Body of pancreas (tissue), 4 donors: ENCODE measurements around the gene PRKACA. TPM values are rescaled to one million over a fixed set of nuclear protein-coding genes. Genes with fewer than 3 reads are reported as not detected.

Source experiments
- ATAC-seq: fragments of 150-250 bp; one replicate; pipeline ENCODE4 v1.9.1; 2016
- DNase-seq, 4 donors: peaks; one replicate each; pipeline ENCODE4 v3.0.0-alpha.2; 2019
- H3K27ac ChIP-seq, 4 donors: fragments of 200-600 bp; sonication (generic); 1 replicate in 3 of 4; 2 replicates in 1 of 4; pipeline versions ENCODE4 v1.5.1 to v1.6.1; 2016 to 2019; ENCODE audit warnings: mild to moderate bottlenecking in 1 of 4, mixed read lengths in 1 of 4, moderate library complexity in 1 of 4
- H3K27me3 ChIP-seq, 2 donors: fragments of 200-600 bp; sonication (generic); one replicate each; pipeline ENCODE4 v1.6.0; 2016; ENCODE audit warnings: mild to moderate bottlenecking in 1 of 2
- H3K36me3 ChIP-seq, 2 donors: fragments of 200-600 bp; sonication (generic); replicated peaks in 1 of 2; 2 replicates each; pipeline ENCODE4 v1.5.1; 2016; ENCODE audit warnings: low read depth in 2 of 2; ENCODE audit not compliant: insufficient read depth in 1 of 2
- H3K4me1 ChIP-seq: fragments of 200-600 bp; sonication (generic); one replicate; pipeline ENCODE4 v1.6.0; 2016
- H3K4me3 ChIP-seq, 2 donors: fragments of 200-600 bp; sonication (generic); 1 replicate in 1 of 2; 2 replicates in 1 of 2; pipeline ENCODE4 v1.5.1; 2016 to 2019
- H3K9me3 ChIP-seq, 3 donors: fragments of 200-600 bp; sonication (generic); 1 replicate in 2 of 3; 2 replicates in 1 of 3; pipeline ENCODE4 v1.5.1; 2016
- POLR2A ChIP-seq, 3 donors: fragments of 450-650 bp; IDR thresholded peaks; one replicate each; pipeline ENCODE4 v1.6.1; 2016; ENCODE audit warnings: antibody characterized with exemption in 3 of 3, mild to moderate bottlenecking in 2 of 3
- WGBS, 2 donors: methylation state at CpG; one replicate each; pipeline ENCODE4 v1.1.5; 2017; 5-methylcytosine and 5-hydroxymethylcytosine counted together
- intact Hi-C: fragments of 100-400 bp; cut with DNase I; formaldehyde crosslinking; loops from one replicate; pipeline ENCODE4 v1.15.1; 2023
- total RNA-seq, 2 donors: library from RNA; depleted of rRNA; stranded (reverse); fragments of >200 nt; gene quantifications; one replicate each; pipeline ENCODE4 v1.1.0, GENCODE V29; 2016
- TF ChIP-seq, protein P1 (sequence below), 7 experiments: fragments of 450-650 bp in 4 of 7; fragments of 200-600 bp in 3 of 7; sonication (generic) in 3 of 7; IDR thresholded peaks; one replicate each; pipeline ENCODE4 v1.5.1; 2016 to 2019; ENCODE audit warnings: antibody characterized with exemption in 7 of 7

Gene PRKACA
- total RNA-seq, 2 donors from 2014 or later, result 15.5 to 22.6 TPM

DNA sequence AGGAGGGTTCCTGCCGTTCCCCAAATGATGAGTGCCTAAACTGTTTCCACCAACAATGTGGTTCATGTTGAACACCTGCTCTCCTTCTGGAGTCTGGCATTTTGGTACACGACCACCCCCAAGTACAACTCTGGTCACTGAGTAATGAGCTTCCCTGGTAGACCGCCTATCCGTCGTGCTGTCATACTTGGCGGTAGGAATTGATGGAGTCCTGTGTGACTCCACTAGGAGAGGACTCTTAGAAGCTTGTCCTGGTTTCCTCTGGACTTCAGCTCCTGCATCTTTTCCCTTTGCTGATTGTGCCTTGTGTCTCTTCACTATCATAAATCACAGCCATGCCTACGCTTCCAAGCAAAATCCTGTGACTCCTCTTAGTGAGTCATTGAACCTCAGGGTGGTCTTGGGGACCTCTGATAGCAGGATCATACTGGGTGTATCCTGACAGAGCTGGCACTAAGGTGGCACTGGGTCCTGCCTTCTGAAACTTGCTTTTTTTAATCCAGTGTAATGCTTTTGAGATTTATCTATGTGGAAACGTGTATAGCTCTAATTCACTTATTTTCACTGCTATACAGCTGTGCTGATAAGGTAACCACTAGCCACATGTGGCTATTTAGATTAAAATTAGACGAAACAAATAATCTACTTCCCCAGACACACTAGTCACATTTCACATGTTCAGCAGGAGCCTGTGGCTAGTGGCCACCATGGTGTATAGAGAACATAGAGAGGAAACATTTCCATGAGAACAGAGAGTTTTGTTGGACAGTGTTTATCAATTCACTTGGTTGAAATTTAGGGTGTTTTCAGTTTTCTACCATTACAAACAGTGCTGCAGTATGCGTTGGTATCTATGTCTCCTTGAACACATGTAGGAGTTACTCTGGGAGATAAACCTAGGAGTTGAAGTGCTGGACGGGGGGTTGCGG lies 25.0 kb upstream of the PRKACA start:
- Histone ChIP-seq H3K36me3 (no peaks in the 10 kb centered on the region), H3K27ac (no peak overlapping the region), H3K27me3 (no peaks in the 10 kb centered on the region), H3K4me1 (peaks cover 3% of the 10 kb centered on the region), H3K9me3 (no peaks in the 10 kb centered on the region), H3K4me3 (no peak overlapping the region)
- no peak for DNase-seq
- WGBS, 2 donors, result 81% methylated on average over 12 of the region's 12 CpGs
- no peak for TF ChIP-seq POLR2A (IDR thresholded peaks at IDR 0.05)
- TF ChIP-seq, protein P1, sequence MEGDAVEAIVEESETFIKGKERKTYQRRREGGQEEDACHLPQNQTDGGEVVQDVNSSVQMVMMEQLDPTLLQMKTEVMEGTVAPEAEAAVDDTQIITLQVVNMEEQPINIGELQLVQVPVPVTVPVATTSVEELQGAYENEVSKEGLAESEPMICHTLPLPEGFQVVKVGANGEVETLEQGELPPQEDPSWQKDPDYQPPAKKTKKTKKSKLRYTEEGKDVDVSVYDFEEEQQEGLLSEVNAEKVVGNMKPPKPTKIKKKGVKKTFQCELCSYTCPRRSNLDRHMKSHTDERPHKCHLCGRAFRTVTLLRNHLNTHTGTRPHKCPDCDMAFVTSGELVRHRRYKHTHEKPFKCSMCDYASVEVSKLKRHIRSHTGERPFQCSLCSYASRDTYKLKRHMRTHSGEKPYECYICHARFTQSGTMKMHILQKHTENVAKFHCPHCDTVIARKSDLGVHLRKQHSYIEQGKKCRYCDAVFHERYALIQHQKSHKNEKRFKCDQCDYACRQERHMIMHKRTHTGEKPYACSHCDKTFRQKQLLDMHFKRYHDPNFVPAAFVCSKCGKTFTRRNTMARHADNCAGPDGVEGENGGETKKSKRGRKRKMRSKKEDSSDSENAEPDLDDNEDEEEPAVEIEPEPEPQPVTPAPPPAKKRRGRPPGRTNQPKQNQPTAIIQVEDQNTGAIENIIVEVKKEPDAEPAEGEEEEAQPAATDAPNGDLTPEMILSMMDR (IDR thresholded peaks at IDR 0.05), result no peak
- ATAC-seq, result no peak
- intact Hi-C loops, result no loop called here

DNA sequence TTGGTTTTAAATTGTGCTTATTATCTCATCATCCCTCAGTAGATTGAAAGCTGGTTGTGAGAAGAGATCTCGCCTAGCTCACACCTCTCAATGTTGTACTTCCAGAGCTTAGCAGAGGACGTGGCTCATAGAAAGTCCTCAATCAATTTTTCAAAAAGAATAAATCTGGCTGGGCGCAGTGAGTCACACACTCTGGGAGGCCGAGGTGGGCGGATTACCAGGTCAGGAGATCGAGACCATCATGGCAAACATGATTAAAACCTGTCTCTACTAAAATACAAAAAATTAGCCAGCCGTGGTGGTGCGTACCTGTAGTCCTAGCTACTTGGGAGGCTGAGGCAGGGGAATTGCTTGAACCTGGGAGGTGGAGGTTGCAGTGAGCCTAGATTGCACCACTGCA lies 23.5 kb upstream of the PRKACA start:
- no peaks in the 10 kb centered on the region for H3K9me3 ChIP-seq
- H3K36me3 ChIP-seq, result no peaks in the 10 kb centered on the region
- H3K27me3 ChIP-seq, result no peaks in the 10 kb centered on the region
- H3K27ac ChIP-seq, result no peak overlapping the region
- no peak overlapping the region for H3K4me3 ChIP-seq
- ATAC-seq (no peak), DNase-seq (no peak)
- TF ChIP-seq POLR2A (IDR thresholded peaks at IDR 0.05), result no peak
- TF ChIP-seq, protein P1 (IDR thresholded peaks at IDR 0.05), result no peak
- intact Hi-C loops, result no loop called here
- H3K4me1 ChIP-seq, result peaks cover 8% of the 10 kb centered on the region
- 92 to 95% methylated on average over 8 of the region's 8 CpGs for WGBS, 2 donors

DNA sequence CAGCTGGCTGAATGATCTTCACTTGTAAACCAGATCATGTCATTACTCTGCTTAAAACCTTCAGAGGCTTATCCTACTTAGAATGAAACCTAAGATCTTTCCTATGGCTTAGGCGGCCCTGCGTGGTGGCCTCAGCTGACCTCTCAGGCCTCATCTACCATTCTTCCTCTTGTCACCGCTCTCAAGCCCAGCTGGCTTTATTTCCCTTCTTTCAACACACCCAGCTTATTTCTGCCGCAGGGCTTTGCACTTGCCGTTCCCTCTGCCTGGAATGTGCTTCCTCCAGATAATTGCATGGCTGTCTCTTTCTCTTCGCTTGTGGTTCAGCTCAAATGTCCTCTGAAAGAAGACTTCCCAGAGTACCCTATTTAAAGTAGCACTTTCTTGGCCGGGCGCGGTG lies 22.4 kb upstream of the PRKACA start:
- Histone ChIP-seq H3K4me3 (no peak overlapping the region), H3K27ac (no peak overlapping the region), H3K36me3 (no peaks in the 10 kb centered on the region), H3K27me3 (no peaks in the 10 kb centered on the region), H3K9me3 (no peaks in the 10 kb centered on the region), H3K4me1 (peaks cover 11% of the 10 kb centered on the region)
- peak in 1 of 4 donors; percentile 46 for DNase-seq
- TF ChIP-seq POLR2A (IDR thresholded peaks at IDR 0.05), result no peak
- TF ChIP-seq, protein P1 (IDR thresholded peaks at IDR 0.05), result no peak
- ATAC-seq, result no peak
- WGBS, 2 donors, result 70 to 92% methylated on average over 9 of the region's 9 CpGs
- intact Hi-C loops, result loop anchor here (10.0 kb wide), 1 partner anchor 55 kb away; the partner anchor contains the start of gene C19orf67

DNA sequence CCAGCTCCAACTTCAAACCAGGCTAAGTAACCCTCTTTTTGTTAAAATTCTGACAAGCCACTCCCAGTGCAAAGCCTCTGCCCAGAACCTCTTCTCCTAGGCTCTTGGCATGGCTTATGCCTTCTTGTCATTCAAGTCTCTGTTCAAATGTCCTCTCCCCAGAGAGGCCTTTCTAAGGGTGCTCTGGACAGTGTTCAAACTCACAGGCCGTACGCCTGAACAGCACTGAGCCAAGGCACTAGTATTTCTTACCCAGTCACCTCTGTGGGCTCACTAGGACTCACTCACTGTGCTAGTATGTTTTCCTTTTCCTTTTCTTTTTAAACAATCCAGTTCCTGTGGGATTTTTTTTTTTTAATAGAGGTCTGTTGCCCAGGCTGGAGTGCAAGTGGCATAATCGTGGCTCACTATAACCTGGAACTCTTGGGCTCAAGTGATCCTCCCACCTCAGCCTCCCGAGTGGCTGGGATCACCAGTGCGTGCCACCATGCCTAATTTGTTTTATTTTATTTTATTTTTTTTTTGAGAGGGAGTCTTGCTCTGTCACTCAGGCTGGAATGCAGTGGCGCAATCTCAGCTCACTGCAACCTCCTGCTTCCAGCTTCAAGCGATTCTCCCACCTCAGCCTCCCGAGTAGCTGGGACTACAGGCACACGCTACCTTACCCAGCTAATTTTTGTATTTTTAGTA lies 21.2 kb upstream of the PRKACA start:
- Histone ChIP-seq H3K27ac (peak overlapping the region in 1 of 4 donors; percentile 39), H3K27me3 (no peaks in the 10 kb centered on the region), H3K9me3 (no peaks in the 10 kb centered on the region), H3K36me3 (no peaks in the 10 kb centered on the region), H3K4me3 (no peak overlapping the region), H3K4me1 (peaks cover 11% of the 10 kb centered on the region)
- 77 to 83% methylated on average over 9 of the region's 9 CpGs for WGBS, 2 donors
- DNase-seq, result no peak
- intact Hi-C loops, result loop anchor here (10.0 kb wide), 1 partner anchor 54 kb away; the partner anchor contains the start of gene C19orf67
- no peak for TF ChIP-seq POLR2A (IDR thresholded peaks at IDR 0.05)
- TF ChIP-seq, protein P1 (IDR thresholded peaks at IDR 0.05), result no peak
- no peak for ATAC-seq
